ENCODE measurements around the gene VWA2. TPM values are rescaled to one million over a fixed set of nuclear protein-coding genes. Genes with fewer than 3 reads are reported as not detected.
"Not testable (repeated sequence)": the region's sequence is repeated elsewhere in the genome, so short reads cannot be mapped to it uniquely, and the experiment has no call there.

VWA2 gene
- total RNA-seq, 1 experiment from 2014 or later, result not detected

DNA sequence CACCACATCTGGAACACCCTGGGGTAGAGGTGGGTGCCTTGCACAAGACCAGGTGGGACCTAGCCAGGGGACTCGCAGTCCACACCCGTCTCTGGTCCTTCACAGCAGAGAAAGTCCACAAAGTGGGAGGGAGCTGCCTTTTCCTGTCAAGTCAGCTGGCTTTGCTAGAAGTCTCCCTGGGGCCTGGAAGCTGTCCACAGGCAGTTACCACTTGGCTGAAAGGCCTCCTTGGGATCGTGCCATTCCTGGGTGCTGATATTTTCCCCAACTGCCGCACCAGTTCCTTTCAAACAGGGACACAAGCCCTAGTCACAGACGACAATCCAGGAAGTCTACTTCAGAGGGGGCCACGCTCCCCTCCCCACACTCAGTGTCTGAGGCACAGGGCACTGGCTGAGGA lies 89.8 kb downstream of the VWA2 start:
- ChIA-PET CTCF (no interaction called here), POLR2A (no interaction called here)
- no peaks in the 10 kb centered on the region for H3K27me3 Mint-ChIP-seq (ENCODE audit: insufficient read depth, unreplicated experiment)
- H3K4me3 Mint-ChIP-seq (ENCODE audit: unreplicated experiment), result no peak overlapping the region
- intact Hi-C loops (cut with micrococcal nuclease), result no loop called here
- no peaks in the 10 kb centered on the region for H3K36me3 Mint-ChIP-seq (ENCODE audit: insufficient read depth, unreplicated experiment)
- H3K27ac Mint-ChIP-seq (ENCODE audit: low read depth, unreplicated experiment), result no peak overlapping the region
- DNase-seq (ENCODE audit: unreplicated experiment), result no peak
- H3K9me3 Mint-ChIP-seq (ENCODE audit: unreplicated experiment), result no peaks in the 10 kb centered on the region
- no TSS peak for BruUV-seq (replicated peaks)
- peaks cover 9% of the 10 kb centered on the region for H3K4me1 Mint-ChIP-seq (ENCODE audit: insufficient read depth, unreplicated experiment)
- TF ChIP-seq, protein P1, sequence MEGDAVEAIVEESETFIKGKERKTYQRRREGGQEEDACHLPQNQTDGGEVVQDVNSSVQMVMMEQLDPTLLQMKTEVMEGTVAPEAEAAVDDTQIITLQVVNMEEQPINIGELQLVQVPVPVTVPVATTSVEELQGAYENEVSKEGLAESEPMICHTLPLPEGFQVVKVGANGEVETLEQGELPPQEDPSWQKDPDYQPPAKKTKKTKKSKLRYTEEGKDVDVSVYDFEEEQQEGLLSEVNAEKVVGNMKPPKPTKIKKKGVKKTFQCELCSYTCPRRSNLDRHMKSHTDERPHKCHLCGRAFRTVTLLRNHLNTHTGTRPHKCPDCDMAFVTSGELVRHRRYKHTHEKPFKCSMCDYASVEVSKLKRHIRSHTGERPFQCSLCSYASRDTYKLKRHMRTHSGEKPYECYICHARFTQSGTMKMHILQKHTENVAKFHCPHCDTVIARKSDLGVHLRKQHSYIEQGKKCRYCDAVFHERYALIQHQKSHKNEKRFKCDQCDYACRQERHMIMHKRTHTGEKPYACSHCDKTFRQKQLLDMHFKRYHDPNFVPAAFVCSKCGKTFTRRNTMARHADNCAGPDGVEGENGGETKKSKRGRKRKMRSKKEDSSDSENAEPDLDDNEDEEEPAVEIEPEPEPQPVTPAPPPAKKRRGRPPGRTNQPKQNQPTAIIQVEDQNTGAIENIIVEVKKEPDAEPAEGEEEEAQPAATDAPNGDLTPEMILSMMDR (IDR thresholded peaks at IDR 0.05; ENCODE audit: unreplicated experiment), result no peak

DNA sequence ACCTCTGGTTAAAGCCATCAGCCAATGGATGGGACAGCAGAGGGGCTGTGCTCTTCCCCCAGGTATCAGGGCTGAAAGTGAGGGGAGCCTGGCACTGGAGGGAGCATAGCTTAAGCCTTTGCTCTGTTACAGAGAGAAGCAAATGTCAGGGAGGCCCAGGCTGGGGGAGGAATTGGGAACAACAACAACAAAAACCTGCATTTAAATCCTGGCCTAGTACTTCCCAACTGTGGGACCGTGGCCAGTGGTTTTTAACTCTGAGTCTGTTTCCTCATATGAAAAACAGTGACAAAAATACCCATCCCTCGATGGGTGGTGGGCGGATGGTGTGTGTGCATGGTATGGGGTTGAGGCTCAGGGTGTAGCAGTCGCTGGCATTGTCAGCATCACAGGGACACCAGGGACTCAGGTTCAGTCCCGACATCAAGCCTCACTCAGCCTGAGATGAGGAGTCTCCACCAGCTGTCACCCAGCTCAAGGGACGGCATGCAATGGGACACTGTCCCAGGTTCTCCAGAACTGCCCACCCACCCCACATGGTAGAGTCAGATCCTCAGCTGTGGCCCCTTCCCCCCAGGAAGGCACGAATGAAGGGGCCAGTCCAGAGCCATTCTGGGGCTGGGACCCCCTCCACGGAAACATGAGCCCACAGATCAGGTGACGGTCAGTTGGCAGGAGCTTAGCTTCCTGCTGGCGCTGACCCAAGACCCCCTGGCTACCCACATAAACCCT lies 90.7 kb downstream of the VWA2 start:
- TF ChIP-seq, protein P1 (IDR thresholded peaks at IDR 0.05; ENCODE audit: unreplicated experiment), result no peak
- no peak for DNase-seq (ENCODE audit: unreplicated experiment)
- Mint-ChIP-seq H3K27ac (ENCODE audit: low read depth, unreplicated experiment) (no peak overlapping the region), H3K27me3 (ENCODE audit: insufficient read depth, unreplicated experiment) (no peaks in the 10 kb centered on the region), H3K4me1 (ENCODE audit: insufficient read depth, unreplicated experiment) (peaks cover 9% of the 10 kb centered on the region), H3K4me3 (ENCODE audit: unreplicated experiment) (no peak overlapping the region), H3K36me3 (ENCODE audit: insufficient read depth, unreplicated experiment) (no peaks in the 10 kb centered on the region), H3K9me3 (ENCODE audit: unreplicated experiment) (no peaks in the 10 kb centered on the region)
- no TSS peak for BruUV-seq (replicated peaks)
- ChIA-PET POLR2A (no interaction called here), CTCF (interaction anchor here (0.7 kb wide), 1 partner anchor 161 kb away, joined by 3 read pairs; no protein-coding TSS in a partner anchor)
- intact Hi-C loops (cut with micrococcal nuclease), result no loop called here

DNA sequence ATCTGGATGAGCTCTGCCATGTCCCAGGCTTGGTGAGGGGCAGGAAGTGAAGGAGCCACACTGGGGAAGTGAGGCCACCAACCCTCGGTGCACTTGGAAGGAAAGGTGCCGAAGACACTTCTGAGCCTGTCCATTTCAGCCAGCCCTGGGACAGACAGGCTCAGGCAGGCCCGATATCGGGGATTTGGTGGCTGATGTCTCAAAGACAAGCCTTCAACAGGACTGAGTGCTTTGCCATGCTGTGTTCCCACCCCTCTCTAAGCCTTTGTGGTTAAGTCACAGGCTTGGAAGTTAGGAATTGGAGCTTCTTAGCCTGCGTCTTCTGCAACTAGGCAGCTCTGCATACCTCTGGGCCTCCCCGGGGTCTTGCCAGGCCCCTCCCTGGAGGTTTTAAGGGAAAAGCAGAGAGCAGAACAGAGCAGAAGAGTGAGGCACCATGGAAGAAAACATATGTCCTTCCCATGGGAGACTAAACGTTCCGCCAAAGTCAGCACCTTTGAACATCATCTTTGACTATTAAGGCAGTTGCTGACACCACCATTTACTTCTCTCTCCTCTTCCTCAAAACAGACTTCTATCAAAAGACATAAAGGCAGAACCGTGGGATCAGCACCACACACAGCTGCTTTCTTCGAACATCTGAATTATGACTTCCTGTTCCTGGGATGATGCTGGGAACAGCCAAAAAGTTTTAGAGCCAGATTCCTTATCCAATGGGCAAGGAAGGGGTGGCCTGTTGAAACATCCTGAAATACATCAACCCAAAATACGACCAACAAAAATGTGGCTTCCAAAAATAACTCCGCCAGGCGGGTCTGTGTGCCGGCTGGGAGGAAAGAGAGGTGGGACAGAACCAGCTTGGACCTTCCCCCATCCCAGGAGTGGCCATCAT lies 93.5 kb downstream of the VWA2 start:
- Mint-ChIP-seq H3K4me3 (ENCODE audit: unreplicated experiment) (no peak overlapping the region), H3K27me3 (ENCODE audit: insufficient read depth, unreplicated experiment) (no peaks in the 10 kb centered on the region), H3K27ac (ENCODE audit: low read depth, unreplicated experiment) (no peak overlapping the region), H3K36me3 (ENCODE audit: insufficient read depth, unreplicated experiment) (no peaks in the 10 kb centered on the region), H3K9me3 (ENCODE audit: unreplicated experiment) (no peaks in the 10 kb centered on the region), H3K4me1 (ENCODE audit: insufficient read depth, unreplicated experiment) (no peaks in the 10 kb centered on the region)
- no TSS peak for BruUV-seq (replicated peaks)
- CTCF ChIA-PET, result interaction anchor here (0.5 kb wide), 1 partner anchor 30 kb away, joined by 3 read pairs; no protein-coding TSS in a partner anchor
- POLR2A ChIA-PET, result no interaction called here
- DNase-seq (ENCODE audit: unreplicated experiment), result no peak
- intact Hi-C loops (cut with micrococcal nuclease), result no loop called here
- TF ChIP-seq, protein P1 (IDR thresholded peaks at IDR 0.05; ENCODE audit: unreplicated experiment), result no peak

DNA sequence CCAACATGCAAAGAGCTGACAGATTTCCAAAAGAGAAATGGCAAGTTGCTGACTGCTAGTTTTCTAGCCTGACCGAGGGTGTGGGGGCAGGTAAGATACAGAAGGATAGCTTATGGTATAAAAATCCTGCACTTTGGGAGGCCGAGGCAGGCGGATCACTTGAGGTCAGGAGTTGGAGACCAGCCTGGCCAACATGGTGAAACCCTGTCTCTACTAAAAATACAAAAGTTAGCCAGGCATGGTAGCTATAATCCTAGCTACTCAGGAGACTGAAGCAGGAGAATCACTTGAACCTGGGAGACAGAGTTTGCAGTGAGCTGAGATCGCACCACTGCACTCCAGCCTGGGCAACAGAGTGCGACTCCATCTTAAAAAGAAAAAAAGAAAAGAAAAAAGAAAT lies 94.4 kb downstream of the VWA2 start:
- DNase-seq (ENCODE audit: unreplicated experiment); POLR2A ChIA-PET; H3K9me3 Mint-ChIP-seq (ENCODE audit: unreplicated experiment); H3K36me3 Mint-ChIP-seq (ENCODE audit: insufficient read depth, unreplicated experiment); intact Hi-C loops (cut with micrococcal nuclease); BruUV-seq (replicated peaks); H3K4me3 Mint-ChIP-seq (ENCODE audit: unreplicated experiment); H3K27ac Mint-ChIP-seq (ENCODE audit: low read depth, unreplicated experiment); H3K27me3 Mint-ChIP-seq (ENCODE audit: insufficient read depth, unreplicated experiment); H3K4me1 Mint-ChIP-seq (ENCODE audit: insufficient read depth, unreplicated experiment): not testable (repeated sequence)
- CTCF ChIA-PET, result interaction anchor here (0.6 kb wide), 1 partner anchor 59 kb away, joined by 3 read pairs; no protein-coding TSS in a partner anchor
